Ramos (cell line): ENCODE measurements around the gene VWA2.
"Not testable (repeated sequence)": the region's sequence is repeated elsewhere in the genome, so short reads cannot be mapped to it uniquely, and the experiment has no call there.

Experiments
- in situ Hi-C: fragments of 300-500 bp; cut with MboI; formaldehyde crosslinking; loops from one replicate; pipeline ENCODE4 v1.14.3; 2022; ENCODE audit warnings: low sequenced_read_pairs; ENCODE audit not compliant: unreplicated experiment

VWA2 gene

DNA sequence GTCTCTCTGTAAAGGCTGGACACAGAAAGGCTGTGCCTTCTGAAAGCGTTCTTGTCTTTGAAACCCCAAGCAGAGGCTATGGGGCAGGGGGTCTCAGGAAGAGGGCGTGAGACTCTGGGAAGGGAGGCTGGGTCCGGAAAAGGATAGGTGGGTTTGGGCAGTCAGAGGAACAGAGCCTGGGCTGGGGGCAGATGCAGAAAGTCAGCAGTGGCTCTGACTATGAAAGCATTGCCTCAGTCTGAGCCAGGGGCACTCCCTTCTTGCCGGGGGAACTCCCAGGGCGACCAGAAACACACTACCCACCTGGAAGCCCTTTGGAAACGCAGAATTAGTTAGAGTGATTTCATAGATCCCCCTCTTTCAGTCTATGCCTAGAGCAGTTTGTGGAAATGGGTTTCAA lies 72.0 kb downstream of the VWA2 start:
- in situ Hi-C loops = no loop called here

DNA sequence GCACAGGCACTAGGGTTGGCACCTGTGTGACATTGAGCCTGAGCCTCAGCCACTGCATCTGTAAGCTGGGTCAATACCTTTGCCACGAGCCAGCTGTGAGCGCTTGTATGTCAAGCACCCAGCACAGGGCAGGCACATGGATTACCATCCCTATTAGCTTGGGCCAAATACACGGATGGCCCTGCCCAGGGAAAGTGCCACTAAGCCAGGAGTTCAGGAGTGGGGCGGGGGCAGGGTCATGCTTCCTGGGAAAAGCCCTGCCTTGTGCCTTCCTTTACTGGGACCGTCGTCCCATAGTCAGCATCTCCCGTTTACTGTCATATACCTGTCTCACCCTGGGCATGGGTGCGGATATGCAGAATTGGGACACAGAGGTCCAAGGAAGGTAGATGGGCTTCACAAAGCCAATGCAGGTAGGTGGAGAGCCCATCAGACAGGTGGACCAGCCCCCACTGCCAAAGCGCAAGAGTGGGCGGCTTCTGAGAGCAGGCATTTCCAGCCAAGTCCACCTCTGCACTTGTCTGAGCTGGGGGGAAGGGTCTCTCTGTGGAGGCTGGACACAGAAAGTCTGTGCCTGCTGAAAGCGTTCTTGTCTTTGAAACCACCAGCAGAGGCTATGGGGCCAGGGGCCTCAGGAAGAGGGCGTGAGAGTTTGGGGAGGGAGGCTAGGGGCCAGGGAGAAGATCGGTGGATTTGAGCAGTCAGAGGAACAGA lies 72.6 kb downstream of the VWA2 start:
- in situ Hi-C loops = no loop called here

DNA sequence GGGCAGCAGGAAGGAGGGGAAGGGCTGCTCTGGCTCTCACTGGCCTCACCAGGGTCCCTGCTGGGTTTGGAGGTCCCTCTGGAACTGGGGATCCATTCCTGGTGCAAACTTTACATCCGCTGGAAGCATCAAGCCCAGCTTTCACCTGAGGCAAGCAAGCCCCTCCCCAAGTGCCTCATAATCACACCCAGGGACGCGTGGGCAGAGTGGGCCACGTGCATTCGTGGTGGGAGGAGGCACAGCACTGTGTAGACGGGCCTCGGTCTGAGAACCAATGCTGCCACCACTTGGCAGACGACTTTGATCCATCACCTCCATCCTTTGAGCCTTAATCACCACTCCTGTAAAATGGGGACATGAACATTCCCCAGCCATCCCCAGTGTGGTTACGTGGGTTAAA lies 74.1 kb downstream of the VWA2 start:
- in situ Hi-C loops = no loop called here

DNA sequence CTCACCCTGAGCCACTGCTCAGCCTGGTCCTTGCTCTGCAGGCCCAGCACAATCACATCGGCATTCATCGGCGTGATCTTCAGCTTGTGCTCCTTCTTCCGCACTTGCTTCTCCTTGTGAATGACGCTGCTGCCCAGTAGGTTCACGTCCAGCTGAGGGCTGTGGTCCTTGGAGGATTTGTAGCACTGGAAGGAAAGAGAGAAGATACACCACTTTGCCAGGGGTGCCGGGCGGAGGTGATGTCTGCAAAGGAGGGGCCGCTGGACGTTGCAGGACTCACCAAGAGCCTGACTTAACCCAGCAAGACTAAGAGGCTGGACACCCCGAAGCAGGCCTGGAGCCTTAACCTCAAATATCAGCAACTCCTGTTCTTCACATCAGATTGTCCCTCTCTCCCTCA lies 74.8 kb downstream of the VWA2 start:
- in situ Hi-C loops = no loop called here

DNA sequence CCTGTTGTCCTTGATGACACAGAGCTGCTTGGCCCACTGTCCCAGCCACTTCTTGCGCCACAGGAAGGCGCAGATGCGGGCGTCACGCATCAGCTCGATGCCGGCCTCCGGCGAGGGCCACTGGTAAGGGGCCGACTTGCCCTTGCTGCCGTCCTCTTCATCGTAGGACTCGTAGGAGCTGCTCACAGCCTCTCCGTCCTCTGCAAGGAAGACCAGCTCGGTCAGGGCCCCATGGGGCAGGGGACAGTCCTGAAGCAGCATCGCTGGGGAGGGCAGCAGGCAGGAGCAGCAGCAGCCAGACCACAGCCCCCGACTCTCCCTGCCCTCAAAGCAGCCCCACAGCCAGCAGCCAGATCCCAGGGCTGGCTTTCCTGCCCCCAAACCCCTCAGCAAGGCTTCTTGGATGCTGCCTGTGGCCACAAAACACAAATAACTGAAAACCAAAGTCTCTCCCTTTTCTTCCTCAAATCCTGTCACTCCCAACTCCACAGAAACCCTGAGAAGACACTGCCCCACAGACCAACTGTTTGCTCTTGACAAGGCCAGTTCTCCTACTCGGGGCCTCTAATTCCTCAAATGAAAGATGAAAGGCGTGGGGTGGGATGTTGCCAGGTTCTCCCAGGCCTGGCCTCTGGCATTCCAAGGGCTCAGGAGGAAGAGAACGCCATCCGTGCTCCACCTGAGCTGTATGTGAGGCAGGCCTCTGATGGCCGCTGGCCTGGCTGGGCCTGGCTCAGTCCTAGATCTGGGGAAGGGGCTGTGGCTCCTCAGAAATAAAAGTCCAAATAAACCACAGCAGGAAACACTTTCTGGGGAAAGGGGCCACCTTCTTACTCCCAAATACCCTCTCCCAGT lies 76.7 kb downstream of the VWA2 start:
- in situ Hi-C loops = no loop called here

DNA sequence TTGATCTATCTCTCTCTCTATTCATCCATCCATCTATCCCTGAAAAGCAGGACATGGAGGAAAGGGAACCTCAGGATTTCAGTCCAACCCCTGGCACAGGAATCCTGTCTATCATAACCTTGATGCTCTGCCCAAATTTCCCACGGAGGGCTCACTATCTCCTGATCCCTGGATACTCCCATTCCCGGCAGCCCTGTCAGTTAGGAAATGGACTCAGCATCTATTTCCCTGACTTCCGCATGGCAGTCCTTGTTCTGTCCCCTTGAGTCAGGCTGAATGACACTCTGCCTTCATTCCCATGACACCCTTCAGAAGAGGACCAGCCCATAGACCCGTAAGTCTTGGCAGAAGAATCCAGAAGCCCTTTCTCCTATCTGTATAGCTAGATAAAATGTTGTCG lies 77.7 kb downstream of the VWA2 start:
- in situ Hi-C loops = no loop called here

DNA sequence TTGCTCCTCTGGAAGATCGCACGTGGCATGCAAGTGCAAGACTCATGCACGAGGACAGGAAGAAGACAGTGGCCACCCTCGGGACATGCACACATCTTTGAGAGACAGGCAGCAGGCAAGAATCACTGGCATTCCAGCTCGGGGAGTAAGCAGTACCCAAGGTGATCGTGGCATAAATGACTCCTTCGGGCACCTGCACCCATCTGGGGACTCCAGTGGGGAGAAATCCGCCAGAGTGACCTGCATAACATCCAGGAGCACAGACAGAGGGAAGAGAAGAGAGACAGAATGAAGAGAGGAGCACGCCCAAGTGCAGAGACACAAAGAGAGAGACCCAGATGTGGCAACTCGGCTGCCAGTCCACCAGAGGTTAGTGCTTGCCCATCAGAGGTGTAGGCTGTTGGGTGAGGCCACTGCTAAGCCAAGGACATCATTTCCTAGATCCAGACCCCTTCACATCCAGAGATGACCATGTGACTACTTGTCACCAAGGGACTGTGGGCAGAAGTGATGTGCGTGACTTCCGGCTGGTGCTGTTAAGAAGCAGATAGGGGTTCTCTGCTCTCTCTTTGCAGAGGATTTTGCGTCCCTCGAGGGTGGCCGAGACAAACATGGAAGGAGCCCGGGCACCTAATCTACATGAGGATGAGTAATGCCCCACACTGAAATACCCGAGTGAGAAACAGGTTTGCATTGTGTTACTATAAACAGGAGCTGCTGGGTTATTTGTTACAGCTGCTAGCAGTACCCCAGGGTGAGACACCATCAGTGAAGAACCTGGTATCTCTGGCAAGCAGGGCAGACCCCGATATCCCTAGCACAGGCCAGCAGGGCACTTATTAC lies 80.6 kb downstream of the VWA2 start:
- in situ Hi-C loops = no loop called here

DNA sequence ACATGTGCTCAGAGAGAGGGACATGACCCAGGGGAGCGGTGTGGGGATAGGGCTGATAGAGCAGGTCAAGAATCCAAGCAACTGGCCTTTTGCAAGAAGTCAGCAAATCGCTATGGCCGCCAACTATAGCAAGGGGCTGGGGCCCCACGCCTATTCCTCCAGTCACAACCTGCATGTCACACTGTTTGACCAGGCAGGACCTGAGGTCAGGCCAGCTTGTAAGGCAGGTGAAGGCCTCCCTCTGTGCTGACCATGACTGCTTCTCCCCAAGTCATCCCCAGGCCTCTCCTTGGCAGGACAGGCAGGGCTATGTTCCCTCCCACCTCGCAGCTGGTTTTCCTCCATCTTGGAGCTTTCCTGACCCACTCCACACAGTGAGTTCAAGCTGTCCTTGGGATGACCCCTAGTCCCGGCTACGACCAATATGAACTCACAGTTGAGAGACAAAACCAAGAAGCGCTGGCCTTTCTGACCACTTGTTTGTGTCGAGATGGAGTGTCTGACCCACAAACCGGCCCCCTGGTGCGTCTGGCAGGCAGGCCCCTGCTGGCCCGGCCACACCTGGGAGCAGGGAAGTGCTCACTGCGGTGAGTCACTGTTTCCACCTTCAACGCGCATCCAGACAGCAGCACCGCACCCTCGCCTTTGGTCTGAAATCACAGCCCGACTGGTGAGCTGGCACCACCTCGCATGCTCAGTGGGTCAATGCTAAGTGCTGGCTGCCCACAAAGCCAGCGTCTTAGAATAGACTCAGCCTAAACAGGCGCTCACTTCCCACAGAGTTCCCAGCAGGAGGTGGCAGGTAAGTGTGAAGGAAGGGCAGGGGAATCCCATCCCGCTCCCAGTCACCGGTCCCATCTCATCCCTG lies 81.4 kb downstream of the VWA2 start:
- in situ Hi-C loops = no loop called here

DNA sequence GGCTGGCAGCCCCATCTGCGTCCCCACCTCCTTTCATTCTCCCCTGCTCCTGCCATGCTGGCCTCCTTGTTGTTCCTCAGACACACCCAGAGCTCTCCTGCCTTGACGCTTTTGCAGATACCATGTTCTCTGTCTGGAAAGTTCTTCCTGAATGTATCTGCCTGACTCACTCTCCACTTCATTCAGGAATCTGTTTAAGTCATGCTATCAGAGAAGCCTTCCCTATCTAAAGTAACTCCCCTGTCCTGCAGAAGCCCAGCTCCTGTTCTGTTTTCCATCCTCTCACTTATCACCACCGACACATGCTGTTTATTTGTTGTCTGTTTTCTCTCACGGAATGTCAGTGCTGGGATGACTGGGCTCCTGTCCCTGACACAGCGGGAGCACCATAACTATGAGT lies 83.3 kb downstream of the VWA2 start:
- in situ Hi-C loops = no loop called here

DNA sequence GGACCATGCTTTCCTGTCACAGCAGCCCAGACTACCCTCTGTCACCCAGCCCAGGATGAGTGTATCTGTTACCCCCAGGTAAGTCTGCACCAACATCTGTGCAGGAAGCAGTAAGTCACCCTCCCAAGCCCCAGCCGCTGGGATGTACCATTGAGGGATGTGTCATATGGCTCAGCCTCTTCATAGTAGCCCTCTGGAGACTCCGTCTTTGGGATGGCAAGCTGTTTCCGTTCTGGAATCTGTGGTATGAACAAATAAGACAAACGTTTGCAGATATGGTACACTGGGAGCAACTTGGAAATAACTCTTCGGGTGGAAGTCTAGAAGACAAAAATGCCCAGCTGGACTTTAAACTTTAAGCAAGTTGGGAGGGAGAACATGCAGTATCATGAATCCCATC lies 84.0 kb downstream of the VWA2 start:
- in situ Hi-C loops = no loop called here

DNA sequence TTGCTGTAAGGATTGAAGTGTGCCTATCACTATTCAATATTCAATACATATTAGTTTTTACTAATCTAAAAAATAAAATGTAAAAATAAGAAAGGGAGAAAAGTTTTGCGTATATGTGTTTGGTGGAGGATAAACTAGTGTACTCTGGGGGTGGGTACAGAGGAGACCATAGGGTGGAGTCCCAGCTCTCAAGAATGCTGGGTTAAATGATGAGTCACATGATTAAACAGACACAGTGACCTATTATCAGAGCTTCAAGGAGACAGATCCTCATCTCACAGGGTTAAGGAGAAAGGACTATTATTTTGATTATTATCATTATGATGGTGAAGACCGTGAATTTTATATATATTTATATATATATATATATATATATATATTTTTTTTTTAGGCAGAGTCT lies 87.7 kb downstream of the VWA2 start:
- in situ Hi-C loops = no loop called here

DNA sequence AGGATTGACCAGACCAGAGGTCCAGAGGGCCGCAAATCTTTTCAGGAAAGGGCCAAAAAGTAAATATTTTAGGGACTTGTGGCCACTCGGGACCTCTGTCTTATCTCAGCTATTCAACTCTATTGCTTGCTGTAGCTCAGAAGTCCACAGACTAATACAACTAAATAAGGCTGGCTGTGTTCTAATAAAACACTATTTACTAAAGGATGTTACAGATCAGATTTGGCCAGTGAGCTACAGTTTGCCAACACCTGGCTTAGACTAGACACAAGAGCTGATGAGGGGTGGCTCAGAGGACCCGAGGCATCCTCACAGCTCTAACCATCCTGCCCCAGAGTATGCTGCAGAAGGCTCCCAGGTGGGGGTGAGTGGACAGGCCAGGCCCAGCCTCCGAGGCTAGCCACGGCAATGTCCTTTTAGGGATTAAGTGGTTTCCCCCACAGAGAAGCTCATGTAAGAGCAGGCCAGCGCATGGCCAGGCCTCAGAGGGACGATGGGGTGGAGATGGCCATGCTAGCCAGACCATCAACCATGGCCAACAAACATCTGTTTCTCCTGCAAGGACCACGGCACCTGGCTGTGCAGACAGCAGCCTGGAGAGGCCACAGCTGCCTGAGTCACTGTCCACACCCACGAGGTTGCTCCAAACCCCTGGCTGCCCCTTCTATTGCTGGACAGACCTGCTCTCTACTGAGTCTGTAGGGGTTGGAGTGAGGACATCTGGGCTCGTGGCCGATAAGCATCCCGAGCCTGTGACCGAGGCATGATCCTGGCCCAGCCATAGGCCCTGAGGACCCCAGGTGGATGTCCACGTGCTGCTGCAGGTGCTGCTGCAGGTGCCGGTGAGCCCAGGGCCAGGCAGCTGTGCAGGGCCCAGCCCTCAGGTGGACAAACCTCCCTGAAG lies 88.7 kb downstream of the VWA2 start:
- in situ Hi-C loops = no loop called here

DNA sequence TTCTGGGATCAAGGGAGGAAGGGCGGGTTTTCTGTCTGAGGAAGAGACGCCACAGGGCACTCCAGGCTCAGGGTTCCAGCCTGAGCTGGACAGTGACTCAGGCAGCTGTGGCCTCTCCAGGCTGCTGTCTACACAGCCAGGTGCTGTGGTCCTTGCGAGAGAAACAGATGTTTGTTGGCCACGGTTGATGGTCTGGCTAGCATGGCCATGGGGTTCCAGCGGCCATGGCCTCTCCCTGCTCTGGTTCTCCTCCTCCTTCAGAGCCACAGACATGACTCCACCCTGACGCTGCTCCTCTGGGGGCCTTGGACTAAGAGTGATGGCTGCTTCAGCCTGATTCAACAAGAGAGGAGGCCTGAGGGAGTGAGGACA lies 89.4 kb downstream of the VWA2 start:
- in situ Hi-C loops = no loop called here

DNA sequence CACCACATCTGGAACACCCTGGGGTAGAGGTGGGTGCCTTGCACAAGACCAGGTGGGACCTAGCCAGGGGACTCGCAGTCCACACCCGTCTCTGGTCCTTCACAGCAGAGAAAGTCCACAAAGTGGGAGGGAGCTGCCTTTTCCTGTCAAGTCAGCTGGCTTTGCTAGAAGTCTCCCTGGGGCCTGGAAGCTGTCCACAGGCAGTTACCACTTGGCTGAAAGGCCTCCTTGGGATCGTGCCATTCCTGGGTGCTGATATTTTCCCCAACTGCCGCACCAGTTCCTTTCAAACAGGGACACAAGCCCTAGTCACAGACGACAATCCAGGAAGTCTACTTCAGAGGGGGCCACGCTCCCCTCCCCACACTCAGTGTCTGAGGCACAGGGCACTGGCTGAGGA lies 89.8 kb downstream of the VWA2 start:
- in situ Hi-C loops = no loop called here

DNA sequence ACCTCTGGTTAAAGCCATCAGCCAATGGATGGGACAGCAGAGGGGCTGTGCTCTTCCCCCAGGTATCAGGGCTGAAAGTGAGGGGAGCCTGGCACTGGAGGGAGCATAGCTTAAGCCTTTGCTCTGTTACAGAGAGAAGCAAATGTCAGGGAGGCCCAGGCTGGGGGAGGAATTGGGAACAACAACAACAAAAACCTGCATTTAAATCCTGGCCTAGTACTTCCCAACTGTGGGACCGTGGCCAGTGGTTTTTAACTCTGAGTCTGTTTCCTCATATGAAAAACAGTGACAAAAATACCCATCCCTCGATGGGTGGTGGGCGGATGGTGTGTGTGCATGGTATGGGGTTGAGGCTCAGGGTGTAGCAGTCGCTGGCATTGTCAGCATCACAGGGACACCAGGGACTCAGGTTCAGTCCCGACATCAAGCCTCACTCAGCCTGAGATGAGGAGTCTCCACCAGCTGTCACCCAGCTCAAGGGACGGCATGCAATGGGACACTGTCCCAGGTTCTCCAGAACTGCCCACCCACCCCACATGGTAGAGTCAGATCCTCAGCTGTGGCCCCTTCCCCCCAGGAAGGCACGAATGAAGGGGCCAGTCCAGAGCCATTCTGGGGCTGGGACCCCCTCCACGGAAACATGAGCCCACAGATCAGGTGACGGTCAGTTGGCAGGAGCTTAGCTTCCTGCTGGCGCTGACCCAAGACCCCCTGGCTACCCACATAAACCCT lies 90.7 kb downstream of the VWA2 start:
- in situ Hi-C loops = no loop called here

DNA sequence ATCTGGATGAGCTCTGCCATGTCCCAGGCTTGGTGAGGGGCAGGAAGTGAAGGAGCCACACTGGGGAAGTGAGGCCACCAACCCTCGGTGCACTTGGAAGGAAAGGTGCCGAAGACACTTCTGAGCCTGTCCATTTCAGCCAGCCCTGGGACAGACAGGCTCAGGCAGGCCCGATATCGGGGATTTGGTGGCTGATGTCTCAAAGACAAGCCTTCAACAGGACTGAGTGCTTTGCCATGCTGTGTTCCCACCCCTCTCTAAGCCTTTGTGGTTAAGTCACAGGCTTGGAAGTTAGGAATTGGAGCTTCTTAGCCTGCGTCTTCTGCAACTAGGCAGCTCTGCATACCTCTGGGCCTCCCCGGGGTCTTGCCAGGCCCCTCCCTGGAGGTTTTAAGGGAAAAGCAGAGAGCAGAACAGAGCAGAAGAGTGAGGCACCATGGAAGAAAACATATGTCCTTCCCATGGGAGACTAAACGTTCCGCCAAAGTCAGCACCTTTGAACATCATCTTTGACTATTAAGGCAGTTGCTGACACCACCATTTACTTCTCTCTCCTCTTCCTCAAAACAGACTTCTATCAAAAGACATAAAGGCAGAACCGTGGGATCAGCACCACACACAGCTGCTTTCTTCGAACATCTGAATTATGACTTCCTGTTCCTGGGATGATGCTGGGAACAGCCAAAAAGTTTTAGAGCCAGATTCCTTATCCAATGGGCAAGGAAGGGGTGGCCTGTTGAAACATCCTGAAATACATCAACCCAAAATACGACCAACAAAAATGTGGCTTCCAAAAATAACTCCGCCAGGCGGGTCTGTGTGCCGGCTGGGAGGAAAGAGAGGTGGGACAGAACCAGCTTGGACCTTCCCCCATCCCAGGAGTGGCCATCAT lies 93.5 kb downstream of the VWA2 start:
- in situ Hi-C loops = no loop called here

DNA sequence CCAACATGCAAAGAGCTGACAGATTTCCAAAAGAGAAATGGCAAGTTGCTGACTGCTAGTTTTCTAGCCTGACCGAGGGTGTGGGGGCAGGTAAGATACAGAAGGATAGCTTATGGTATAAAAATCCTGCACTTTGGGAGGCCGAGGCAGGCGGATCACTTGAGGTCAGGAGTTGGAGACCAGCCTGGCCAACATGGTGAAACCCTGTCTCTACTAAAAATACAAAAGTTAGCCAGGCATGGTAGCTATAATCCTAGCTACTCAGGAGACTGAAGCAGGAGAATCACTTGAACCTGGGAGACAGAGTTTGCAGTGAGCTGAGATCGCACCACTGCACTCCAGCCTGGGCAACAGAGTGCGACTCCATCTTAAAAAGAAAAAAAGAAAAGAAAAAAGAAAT lies 94.4 kb downstream of the VWA2 start:
- in situ Hi-C loops = not testable (repeated sequence)
